ENCODE measurements around the gene MYL7.

MYL7 gene

DNA sequence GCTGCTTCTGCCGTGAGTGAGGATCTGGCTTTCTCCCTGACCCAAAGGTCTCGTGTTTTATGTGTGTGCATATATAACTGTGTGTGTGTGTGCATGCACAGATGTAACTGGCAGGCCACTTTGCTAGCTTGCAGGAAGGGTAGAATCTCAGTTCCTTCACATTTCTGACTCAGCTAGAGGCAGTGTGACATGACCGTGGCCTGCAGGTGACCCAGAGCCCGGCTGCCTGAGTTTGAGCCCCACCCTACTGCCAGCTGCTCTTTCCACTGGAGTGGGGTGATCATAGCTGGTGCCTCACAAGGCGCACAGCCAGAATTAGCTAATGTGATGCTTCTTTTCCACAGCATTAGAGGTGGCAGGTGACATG lies 9.3 kb upstream of the MYL7 start:
- DNase-seq (ENCODE audit: low spot score) = no peak

DNA sequence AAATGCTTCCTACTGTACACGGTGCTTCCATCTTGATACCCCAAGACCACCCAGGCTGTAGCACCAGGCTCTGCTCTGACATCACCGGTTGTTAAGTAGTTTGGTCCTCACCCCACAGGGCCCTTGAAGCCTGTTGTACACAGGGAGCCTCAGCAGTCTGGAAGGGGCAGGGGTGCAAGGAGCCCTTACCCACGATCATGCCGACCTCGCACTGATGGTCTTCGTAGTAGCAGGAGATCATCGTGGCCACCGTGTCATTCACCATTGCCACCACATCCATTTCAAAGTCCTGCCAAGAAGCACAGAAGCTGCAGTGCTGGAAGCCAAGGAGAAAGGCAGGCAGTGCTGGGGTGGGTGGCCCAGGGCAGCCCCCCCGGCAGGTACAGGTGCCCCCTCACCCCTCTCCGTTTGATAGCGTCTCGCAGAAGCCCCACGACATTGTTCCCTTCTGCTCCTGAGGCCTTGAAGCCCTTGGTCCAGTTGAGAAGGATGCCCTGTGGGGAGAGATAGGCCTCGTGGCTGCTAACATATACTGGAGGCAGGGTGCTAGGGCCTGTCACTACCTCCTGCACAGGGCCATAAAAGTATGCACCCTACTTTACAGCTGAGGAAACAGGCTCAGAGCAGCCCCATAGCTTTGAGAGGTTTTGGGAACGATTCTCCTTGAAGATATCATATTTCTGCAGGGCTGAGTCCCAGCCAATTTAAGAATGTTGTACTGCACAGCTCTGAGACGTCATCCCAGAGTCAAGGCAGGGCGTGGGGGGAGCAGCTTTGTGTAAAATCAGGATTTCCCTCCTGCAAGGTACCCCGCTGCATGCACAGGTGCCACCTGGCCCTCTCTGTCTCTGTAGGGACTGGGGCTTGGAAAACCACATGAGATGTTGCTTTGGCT lies 8.7 kb upstream of the MYL7 start:
- no peak for DNase-seq (ENCODE audit: low spot score)

DNA sequence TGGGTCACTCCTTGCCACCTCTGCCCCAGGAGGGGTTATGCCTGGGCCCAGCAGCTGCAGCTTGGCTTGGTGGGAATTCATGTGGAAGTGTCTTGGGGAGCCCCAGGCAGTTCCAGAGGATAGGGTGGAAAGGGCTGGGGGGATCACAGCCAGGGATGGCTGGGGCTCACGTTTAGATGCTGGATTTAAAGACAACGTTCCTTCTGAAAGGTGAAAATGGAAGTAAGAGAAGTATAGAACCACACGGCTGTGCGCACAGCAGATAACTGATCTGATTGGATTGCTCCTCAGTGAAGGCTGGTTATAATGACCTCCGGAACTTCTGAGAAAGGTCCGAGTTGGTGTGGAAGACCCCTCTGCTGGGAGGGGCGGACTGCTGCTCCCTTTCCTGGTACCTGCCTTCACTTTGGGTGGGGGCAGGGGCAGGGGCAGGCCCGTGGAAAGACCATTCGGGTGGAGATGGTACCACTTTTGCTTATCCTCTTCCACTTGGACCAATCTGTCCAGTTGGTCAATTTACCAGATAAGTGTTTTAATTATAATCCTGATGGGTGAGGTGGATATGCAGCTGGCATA lies 7.9 kb upstream of the MYL7 start:
- no peak for DNase-seq (ENCODE audit: low spot score)

DNA sequence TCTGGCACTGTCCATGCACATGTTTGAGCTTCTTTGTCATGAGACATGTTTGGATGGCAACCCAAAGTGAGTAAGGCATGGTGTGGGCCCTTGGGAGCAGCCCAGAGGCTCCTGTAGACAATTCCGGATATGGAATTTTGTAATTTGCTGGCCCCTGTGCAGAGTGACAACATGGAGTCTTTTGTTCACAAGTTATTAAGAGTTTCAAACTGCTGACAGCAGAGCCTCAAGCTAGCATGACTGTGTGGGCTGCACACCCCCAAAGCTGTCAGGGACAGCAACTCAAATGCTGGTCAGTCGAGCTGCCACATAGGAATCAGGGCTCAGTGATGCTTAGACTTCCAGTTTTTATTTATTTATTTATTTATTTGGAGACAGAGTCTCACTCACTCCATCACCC lies 7.0 kb upstream of the MYL7 start:
- DNase-seq (ENCODE audit: low spot score) = no peak

DNA sequence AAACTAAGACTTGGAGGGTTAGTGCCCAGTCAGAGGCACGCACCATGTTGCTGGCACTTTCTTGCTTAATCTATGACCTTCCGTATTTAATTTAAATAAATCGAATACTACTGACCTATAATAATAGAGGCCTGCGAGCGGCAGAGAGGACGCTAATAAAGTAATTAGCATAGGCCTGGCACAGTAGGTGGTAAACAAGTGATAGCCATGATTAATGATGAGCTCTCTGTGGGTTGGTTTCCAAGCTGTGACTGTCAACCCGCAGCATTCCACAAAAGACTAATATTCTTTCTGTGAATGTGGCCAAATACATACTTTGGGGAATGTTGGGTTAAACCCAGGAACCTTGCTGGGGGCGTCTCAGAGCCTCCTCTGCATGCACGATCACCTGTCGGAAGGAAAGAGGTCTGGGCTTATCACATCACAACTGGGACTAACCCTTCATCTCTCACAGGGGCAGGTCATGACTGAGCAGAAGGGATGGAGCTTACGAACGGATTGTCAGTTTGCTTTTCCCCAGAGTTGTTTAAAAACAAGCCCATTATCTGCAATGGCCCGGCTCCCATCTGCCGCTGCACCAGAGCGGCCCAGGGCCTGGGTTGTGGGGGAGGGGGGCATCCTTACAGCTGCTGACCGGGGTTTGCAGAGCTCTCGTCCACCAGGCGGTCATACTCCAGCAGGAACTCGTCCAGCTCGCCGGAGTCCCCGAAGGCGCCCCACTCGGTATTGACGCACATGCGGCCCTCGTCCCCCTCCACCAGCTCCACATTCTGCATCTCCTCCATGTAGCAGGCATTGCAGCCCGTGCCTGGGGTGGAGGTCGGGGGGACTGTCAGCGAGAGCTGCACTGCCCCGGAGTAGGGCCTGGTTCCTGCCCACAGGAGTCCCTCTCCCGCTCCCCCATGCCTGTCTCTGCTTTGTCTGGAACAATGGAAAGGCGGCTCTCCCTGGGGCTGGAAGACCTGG lies 6.2 kb upstream of the MYL7 start:
- no peak for DNase-seq (ENCODE audit: low spot score)

DNA sequence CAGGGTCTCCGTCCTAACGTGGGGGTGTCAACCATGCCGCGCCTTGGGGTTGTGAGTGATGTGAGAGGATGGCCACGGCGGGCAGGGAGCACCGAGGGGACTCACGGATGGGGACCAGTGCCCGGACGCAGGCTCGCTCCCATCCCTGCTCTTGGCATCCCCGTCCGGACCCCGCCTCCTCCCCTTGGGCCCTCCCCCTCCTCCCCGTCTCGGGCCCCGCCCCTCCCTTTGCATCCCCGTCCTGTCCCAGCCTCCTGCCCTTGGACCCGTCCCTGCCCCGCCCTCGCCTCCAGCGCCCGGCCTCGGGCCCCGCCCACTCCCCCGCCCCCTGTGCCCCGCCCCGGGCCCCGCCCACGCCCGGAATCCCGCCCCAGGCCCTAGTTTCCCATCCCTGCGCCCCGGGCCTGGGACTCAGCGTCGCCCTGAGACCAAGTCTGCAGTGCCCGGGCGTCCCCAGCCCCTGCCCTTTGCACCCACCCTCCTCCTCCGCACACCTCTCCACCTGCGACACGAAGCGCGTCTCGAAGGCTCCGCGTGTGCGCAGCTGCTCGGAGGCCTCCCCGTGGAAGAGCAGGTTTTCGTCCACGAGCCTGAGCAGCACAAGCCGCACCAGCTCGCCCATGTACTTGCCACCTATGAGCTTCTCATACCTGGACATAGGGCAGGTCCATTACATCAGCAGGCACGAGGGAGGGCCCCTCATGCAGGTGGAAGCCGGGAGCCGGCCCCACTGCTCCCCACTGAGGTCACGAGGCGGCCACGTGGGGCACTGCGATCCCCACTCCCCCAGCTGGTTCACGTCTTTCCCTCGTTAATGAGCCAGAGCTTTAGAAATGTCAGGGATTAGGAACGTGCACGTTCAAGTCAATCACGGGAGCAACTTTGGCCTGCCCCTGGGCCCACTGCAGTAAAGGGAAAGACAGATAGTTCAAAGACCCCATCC lies 5.1 kb upstream of the MYL7 start:
- peak; percentile 64 for DNase-seq (ENCODE audit: low spot score)

DNA sequence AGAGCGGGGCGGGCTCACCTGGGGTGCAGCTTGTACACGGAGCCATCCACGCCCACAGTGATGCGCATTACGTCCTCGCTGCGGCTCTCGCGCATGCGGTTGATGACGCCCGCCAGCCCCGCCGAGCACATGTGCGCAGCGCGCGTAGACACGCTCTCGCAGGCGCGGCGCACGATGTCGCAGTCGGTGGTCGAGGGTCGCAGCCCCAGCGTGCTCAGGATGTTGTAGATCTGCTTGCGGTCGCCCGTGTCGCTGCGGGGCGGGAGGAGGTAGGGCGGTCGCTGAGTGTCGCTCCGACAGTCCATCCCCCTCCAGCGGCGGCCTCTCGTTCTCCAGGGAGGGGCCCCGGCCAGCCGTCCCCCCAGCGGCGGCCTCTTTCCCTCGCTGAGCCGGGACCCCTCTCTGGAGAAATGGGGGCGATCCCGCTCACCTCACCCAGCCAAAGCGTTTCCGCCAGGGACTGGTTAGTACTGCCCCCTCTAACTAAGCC lies 4.4 kb upstream of the MYL7 start:
- no peak for DNase-seq (ENCODE audit: low spot score)

DNA sequence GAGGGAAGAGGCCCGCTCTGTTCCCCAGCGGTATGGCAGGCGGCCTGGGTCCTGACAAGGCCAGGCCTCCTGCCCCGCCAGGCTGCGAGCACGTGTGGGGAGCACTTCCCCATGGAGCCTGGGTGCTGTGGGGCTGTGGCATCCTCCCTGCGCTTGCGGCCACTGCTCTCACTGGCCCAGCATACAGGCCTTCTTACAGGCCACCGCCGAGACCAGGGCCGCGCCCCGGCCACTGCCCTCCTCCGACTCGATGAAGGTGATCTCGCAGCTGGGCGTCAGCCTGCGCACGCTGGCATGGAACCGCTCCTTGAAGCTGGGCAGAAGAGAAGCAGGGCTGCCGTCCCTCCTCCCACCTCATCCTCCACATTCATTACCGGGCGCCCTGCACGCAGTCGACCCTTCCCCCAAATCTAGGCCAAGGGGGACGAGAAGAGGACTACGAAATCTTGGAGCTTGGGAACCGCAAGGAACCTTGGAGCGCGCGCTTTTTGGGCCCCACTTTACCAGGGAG lies 3.9 kb upstream of the MYL7 start:
- DNase-seq (ENCODE audit: low spot score) = no peak

DNA sequence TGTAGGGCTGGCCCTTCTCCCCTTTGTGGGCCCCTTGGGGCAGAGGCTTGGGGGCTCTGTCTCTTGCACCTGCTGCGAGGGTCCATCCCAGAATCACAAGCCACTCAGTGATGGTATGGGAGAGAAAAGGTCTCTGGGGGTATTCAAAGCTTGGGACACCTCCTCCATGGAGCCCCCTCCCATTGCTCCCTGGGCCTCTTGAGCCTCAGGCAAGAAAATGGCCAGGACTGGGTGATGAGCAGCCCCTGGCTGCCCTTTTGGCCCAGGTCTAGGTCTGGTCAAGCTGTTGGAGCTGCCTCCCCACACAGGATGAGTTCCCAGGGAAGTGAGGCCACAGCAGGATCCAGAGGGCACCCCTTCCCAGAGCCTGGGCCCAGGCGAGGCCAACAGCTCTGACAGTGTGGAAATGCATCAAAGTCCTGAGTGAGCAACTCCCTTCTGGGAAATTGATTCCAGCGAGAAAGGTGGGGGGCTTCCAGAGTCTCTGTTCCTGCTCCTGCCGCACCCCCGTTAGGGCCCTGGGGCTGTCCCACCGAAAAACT lies 3.4 kb upstream of the MYL7 start:
- no peak for DNase-seq (ENCODE audit: low spot score)

DNA sequence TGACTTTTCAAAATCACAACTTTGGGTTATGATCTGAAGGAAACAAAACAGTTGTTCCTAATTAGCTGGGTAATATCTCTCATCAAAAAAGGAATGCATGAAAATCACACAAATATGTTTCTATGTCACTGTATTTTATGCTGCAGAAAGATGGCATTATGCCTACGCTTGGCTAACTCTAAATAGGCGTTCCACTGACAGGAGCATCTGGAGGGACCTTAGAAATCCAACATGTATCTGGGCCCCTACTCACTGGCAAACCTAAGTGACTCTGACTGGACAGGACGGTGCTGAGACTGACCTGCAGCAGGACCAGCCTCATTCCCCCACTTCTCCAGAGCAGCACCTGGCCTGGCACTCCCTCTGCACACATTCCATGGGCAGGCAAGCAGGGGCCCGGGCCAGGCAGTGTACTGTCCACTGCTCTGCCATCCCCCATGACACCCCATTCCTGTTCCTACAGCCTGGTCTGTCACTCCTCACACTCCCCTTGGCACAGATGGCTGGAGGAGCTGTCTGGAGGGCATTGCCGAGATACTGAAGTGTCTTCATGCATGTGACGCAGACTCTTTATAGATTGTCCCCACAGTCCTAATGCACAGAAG lies 2.6 kb upstream of the MYL7 start:
- no peak for DNase-seq (ENCODE audit: low spot score)

DNA sequence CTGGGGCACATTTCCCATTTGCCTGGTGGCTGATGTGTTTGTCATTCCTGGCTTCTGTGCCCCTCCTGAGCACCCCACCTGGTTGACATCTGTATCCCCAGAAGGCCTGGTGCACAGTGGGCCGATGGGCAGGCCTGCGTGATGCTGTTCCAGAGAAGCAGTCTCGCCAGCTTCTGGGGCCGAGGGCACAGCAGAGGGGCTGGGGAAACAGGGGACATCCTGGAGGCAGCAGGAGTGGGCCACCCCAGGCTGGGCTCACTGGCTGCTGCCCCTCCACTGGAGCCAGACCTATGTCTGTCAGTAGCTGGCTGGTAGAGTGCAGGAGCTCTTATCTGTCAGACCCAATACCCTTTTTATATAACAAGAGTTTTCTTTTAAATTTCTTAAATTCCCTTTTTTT lies 896 bp upstream of the MYL7 start:
- no peak for DNase-seq (ENCODE audit: low spot score)

DNA sequence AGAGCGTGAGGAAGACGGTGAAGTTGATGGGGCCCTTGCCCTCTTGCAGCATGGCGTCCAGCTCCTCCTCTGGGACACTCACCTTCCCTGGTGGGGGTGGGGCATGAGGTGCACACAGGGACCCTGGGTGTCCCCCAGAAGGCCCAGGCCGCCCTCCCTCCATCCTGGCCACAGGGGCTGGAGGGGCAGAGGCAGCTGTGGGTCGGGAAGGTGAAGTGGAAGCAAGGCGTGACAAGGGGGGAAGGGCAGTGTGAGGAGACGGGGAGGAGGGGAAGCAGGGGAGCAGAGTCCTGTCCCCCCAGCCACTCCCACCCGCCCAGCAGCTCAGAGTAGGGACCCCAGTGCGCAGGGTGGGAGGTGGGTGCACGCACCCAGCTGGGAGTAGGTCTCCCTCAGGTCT lies 791 bp downstream of the MYL7 start:
- no peak for DNase-seq (ENCODE audit: low spot score)

DNA sequence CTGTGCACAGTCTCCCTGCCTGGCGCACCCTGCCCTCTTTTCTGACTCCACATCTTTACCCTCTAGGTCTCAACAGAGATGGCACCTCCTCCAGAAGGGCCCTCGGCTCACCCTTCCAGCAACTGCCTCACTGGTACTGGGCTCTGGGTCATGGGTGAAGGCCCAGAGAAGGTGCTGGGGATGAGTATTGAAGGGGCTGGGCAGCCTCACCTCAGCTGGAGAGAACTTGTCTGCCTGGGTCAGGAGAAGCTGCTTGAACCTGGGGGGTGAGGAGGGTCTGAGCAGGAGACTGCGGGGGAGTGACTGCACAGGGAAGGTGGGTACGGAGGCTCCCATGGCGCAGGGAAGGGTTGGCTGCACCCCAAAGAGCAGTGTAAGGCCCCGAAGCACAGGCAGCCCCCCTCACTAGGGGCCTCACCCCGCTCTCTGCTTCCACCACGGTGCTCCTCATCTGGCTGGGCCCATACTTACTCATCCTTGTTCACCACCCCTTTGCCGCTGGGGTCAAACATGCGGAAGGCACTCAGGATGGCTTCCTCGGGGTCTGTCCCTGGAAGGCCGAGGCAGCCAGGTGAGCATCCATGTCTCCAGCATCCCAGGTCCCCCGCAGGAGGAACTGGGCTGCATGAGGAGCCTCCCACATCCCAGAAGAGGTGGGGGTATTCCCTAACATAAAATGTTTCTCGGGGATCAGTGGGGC lies 1.7 kb downstream of the MYL7 start:
- DNase-seq (ENCODE audit: low spot score) = no peak

DNA sequence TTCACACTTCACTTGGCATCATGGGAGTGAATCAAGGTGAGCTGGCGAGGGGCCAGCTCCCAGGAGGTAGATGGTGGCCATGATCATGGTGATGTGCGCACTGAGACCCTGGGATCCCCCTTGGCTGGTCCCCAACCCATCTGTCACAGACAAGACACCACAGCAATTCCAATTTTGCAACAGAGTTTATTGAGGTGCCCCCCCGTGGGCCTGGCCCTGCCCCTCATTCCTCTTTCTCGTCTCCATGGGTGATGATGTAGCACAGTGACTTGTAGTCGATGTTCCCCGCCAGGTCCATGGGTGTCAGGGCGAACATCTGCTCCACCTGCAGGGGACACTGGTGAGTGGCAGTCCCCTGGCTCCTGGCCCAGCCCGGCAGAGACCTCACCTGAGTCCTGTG lies 2.4 kb downstream of the MYL7 start:
- DNase-seq (ENCODE audit: low spot score) = no peak

DNA sequence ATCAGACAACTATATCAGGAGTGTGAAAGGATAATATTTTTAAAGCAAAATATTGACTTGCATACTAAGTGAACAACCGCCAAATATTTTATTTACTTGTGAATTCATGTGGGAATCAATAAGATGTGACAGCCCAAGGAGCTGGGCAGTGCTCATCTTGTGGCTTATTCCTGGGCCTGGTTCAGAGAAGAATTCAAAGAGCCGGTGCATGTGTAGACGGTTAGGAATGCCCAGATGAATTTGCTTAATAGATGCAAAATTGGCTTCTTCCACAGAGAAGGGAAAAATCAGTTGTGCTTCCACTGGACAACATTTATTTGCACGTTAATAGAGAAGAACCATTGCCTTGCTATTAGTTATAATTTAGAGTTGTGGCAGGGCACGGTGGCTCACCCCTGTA lies 4.4 kb downstream of the MYL7 start:
- no peak for DNase-seq (ENCODE audit: low spot score)

DNA sequence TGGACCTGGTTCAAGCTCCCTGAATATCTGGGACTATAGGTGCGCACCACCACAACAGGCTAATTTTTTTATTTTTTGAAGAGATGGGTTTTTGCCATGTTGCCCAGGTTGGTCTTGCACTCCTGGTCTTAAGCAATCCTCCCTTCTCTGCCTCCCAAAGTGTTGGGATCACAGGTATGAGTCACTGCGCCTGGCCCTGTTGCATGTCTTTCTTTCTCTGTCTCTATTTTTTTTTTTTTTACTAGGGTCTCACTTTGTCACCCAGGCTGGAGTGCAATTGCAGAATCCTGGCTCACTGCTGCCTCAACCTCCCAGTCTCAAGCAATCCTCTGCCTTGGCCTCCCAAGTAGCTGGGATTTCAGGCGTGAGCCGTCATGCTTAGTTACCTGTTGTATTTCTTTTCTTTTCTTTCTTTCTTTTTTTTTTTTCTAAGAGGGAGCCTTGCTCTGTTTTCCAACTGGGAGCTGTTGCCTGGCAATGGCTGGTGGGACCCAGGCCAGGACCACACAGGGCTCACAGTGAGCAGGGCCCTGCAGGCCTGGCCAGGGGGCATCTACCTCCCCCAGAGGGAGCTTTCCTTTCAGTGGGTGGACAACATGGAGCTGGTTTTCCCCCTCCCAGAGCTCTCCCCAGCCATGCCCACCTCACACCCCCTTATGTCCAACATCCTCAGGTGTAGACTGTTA lies 6.0 kb downstream of the MYL7 start:
- no peak for DNase-seq (ENCODE audit: low spot score)

DNA sequence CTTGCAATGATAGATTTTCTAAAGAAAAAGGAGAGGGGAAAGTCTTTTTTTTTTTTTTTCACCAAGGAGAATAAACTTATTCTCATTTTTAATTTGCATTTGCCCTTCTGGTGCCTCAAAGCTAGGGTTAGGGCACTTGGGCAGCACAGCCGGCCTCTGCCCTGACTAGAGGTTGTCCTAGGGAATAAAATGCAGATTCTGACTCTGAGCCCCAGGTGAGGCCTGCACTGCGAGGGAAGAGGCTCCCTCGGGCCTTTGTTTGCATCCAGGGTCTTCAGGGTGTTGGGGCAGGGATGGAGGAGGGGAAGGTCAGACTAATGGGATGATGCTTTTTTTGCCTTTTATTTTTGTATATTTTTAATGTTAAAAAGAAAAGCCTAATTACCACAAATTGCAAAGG lies 7.8 kb downstream of the MYL7 start:
- no peak for DNase-seq (ENCODE audit: low spot score)

DNA sequence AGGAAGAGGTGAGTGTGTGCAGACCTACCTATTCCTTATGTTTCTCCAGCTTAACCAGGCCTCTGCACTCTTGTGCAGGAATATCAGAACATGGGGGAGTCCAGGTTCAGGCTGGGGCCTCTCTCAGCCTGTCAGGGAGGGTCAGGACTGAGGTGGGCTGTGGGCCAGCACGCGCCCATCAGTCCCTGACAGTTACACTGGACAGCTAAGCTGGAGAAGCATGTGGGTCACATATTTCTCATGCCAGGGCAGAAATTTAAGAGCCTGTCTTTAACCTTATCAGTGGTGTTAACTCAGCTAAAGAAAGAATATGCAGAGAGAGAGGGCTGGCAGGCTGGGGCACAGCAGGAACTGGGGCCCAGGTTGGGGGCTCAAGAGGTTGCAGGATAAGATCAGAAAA lies 9.1 kb downstream of the MYL7 start:
- no peak for DNase-seq (ENCODE audit: low spot score)

Measured in HuH-7 (cell line).